Tibial artery (tissue), 4 donors: ENCODE data around the gene PCDH9.

Experiments used
- DNase-seq, 2 donors: peaks; one replicate each; pipeline ENCODE4 v3.0.0-alpha.2; 2019
- H3K27ac ChIP-seq, 2 donors: fragments of 200-600 bp; sonication (generic) in 1 of 2; 1 replicate in 1 of 2; 2 replicates in 1 of 2; pipeline ENCODE4 v1.5.1; 2018 to 2019; ENCODE audit warnings: mild to moderate bottlenecking in 1 of 2
- H3K27me3 ChIP-seq, 2 donors: fragments of 200-600 bp; sonication (generic) in 1 of 2; one replicate each; pipeline versions ENCODE4 v1.5.1 to v1.6.0; 2016 to 2019
- H3K36me3 ChIP-seq, 3 donors: fragments of 200-600 bp; sonication (generic) in 2 of 3; one replicate each; pipeline ENCODE4 v1.5.1; 2016 to 2019; ENCODE audit warnings: mild to moderate bottlenecking in 2 of 3
- H3K4me1 ChIP-seq, 4 donors: fragments of 200-600 bp; sonication (generic) in 2 of 4; 1 replicate in 3 of 4; 2 replicates in 1 of 4; pipeline ENCODE4 v1.5.1; 2016 to 2019
- H3K4me3 ChIP-seq, 2 donors: fragments of 200-600 bp; sonication (generic) in 1 of 2; 1 replicate in 1 of 2; 2 replicates in 1 of 2; pipeline ENCODE4 v1.5.1; 2018 to 2019; ENCODE audit warnings: mild to moderate bottlenecking in 2 of 2
- H3K9me3 ChIP-seq, 3 donors: fragments of 200-600 bp; sonication (generic) in 1 of 3; one replicate each; pipeline ENCODE4 v1.5.1; 2016 to 2019
- intact Hi-C: fragments of 100-400 bp; cut with DNase I; formaldehyde crosslinking; loops from one replicate; pipeline ENCODE4 v1.15.0; 2023; ENCODE audit warnings: low total_unique reads
- TF ChIP-seq, protein P1 (sequence below), 2 experiments: fragments of 200-600 bp in 1 of 2; fragments of 450-650 bp in 1 of 2; IDR thresholded peaks; one replicate each; pipeline ENCODE4 v1.5.1; 2017 to 2019; ENCODE audit warnings: antibody characterized with exemption in 2 of 2, mild to moderate bottlenecking in 1 of 2, moderate library complexity in 1 of 2

The PCDH9 gene

DNA sequence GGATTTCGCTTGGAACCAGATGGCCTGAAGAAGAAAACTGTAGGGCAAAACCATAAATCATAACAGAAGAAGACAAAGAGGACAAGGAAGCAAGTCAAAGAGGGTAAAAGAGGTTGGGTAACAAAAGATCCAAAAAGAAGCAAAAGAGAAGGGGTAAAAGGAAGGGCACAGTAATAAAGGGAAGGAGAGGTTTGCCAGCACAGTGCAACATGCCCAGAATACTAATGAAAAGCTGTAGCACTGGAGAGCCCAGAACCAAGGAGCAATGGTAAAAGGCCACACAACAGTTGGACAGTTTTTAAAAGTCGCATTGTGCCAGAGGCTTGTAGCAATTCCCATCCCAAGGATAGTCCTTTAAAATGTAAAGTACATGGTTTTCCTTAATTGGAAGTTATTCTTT, 506.6 kb downstream of the PCDH9 start:
- Histone ChIP-seq H3K4me3 (no peak overlapping the region), H3K27ac (no peak overlapping the region), H3K27me3 (no peaks in the 10 kb centered on the region), H3K36me3 (no peaks in the 10 kb centered on the region), H3K9me3 (no peaks in the 10 kb centered on the region), H3K4me1 (no peaks in the 10 kb centered on the region)
- no peak for DNase-seq
- TF ChIP-seq, protein P1, sequence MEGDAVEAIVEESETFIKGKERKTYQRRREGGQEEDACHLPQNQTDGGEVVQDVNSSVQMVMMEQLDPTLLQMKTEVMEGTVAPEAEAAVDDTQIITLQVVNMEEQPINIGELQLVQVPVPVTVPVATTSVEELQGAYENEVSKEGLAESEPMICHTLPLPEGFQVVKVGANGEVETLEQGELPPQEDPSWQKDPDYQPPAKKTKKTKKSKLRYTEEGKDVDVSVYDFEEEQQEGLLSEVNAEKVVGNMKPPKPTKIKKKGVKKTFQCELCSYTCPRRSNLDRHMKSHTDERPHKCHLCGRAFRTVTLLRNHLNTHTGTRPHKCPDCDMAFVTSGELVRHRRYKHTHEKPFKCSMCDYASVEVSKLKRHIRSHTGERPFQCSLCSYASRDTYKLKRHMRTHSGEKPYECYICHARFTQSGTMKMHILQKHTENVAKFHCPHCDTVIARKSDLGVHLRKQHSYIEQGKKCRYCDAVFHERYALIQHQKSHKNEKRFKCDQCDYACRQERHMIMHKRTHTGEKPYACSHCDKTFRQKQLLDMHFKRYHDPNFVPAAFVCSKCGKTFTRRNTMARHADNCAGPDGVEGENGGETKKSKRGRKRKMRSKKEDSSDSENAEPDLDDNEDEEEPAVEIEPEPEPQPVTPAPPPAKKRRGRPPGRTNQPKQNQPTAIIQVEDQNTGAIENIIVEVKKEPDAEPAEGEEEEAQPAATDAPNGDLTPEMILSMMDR (IDR thresholded peaks at IDR 0.05): no peak
- intact Hi-C loops: no loop called here

DNA sequence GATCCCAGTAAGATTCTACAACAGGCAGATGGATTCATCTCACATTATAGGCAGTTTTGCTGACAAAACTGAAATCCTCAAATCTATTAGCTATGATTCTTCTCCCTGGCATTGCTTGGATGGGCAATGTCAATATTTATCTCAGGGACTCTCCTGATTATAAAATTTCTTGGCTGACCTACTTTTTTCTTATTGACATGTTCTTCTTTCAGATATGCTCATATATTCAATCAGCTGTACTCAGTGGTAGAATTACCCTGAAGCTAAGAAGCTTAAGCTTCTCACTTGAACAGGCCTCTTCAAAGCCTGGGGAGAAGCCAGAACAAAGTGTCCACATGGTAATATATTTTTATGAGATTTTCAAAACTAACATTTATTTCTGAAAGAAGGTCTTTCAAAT, 513.6 kb downstream of the PCDH9 start:
- Histone ChIP-seq H3K4me1 (no peaks in the 10 kb centered on the region), H3K9me3 (no peaks in the 10 kb centered on the region), H3K4me3 (no peak overlapping the region), H3K27me3 (no peaks in the 10 kb centered on the region), H3K36me3 (no peaks in the 10 kb centered on the region), H3K27ac (no peak overlapping the region)
- DNase-seq: no peak
- TF ChIP-seq, protein P1 (IDR thresholded peaks at IDR 0.05): no peak
- intact Hi-C loops: no loop called here

DNA sequence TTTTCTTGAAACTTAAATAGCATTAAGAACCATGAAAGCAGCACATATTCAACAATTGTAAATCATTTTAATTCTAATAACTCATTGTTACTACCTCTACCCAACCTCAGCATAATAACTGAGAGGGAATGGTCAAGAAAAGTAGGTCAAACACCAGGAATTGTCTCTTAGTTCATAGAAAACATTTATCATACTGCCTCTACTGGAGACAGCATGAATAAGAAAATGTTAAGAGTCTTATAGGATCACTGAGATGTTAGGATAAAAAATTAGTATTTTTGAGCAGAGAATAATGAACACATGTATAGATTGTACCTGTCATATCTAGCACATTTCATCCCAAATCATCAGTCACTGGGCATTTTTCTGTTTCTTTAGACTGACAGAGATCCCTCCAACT, 515.3 kb downstream of the PCDH9 start:
- Histone ChIP-seq H3K27me3 (no peaks in the 10 kb centered on the region), H3K27ac (no peak overlapping the region), H3K4me1 (no peaks in the 10 kb centered on the region), H3K9me3 (no peaks in the 10 kb centered on the region), H3K4me3 (no peak overlapping the region), H3K36me3 (no peaks in the 10 kb centered on the region)
- TF ChIP-seq, protein P1 (IDR thresholded peaks at IDR 0.05): no peak
- intact Hi-C loops: no loop called here
- no peak for DNase-seq

DNA sequence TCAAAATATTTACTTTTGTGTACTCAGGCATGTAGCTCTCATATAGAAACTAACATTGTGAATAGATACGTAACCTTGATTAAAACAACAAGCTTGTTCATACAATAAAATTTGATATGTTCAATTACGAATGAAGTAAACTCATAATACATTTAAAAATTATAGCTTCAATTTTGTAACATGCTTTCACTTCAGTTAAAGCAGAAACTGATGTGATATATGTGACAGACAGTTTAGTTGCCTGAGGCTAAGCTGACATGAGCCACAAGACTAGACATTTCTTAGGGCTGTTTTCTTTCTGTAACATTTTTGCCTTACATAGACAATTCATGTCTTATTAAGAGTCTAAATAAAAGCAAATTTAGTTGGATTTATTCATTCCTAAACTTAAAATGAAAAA, 526.0 kb downstream of the PCDH9 start:
- TF ChIP-seq, protein P1 (IDR thresholded peaks at IDR 0.05): no peak
- H3K4me3 ChIP-seq: no peak overlapping the region
- DNase-seq: no peak
- no peaks in the 10 kb centered on the region for H3K36me3 ChIP-seq
- H3K9me3 ChIP-seq: no peaks in the 10 kb centered on the region
- H3K27me3 ChIP-seq: no peaks in the 10 kb centered on the region
- intact Hi-C loops: no loop called here
- no peaks in the 10 kb centered on the region for H3K4me1 ChIP-seq
- no peak overlapping the region for H3K27ac ChIP-seq

DNA sequence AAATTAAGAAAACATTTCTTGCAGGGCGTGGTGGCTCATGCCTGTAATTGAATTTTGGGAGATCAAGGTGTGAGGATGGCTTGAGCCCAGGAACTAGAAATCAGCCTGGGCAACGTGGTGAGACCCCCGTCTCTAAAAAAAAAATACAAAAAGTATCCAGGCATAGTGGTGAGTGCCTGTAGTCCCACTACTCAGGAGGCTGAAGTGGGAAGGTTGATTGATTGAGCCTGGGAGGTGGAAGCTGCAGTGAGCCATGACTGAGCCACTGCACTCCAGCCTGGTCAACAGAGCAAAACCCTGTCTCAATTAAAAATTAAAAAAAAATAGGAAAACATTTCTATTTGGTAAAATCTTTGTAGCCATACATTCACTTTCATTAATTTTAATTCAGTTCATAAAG, 526.5 kb downstream of the PCDH9 start:
- no peaks in the 10 kb centered on the region for H3K4me1 ChIP-seq
- H3K4me3 ChIP-seq: no peak overlapping the region
- H3K27ac ChIP-seq: no peak overlapping the region
- no peaks in the 10 kb centered on the region for H3K9me3 ChIP-seq
- H3K36me3 ChIP-seq: no peaks in the 10 kb centered on the region
- no peak for DNase-seq
- H3K27me3 ChIP-seq: no peaks in the 10 kb centered on the region
- intact Hi-C loops: no loop called here
- TF ChIP-seq, protein P1 (IDR thresholded peaks at IDR 0.05): no peak

DNA sequence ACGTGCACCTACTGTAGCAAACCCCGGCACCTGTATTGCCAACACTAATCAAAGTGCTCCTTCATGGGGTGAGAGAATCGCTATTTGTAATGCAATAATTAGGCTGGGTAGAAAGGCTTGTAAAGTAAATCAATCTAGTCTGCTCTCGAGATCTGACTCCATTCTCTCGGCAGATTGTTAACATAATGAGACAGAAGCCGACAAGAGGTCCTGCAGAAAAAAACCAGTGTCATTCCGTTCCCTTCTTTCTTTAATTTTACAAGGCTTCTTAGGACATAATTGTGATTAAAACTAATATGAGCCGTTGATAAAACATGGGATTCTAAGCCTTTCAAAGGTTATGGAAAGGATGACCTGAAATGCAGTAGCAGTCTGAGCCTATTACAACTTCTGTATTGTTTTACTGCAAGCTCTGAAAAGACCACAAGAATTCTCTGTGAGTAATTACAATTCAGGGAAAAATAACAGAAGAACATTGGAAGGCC, 530.0 kb downstream of the PCDH9 start:
- Histone ChIP-seq H3K4me1 (no peaks in the 10 kb centered on the region), H3K4me3 (no peak overlapping the region)

More for the DNA sequence above, 530.0 kb downstream of the PCDH9 start:
- no peak overlapping the region for H3K27ac ChIP-seq
- intact Hi-C loops: no loop called here
- no peaks in the 10 kb centered on the region for H3K9me3 ChIP-seq
- H3K36me3 ChIP-seq: no peaks in the 10 kb centered on the region
- H3K27me3 ChIP-seq: no peaks in the 10 kb centered on the region
- TF ChIP-seq, protein P1 (IDR thresholded peaks at IDR 0.05): no peak
- no peak for DNase-seq
